A673 (cell line): ENCODE measurements around the gene SIK3. TPM values are rescaled to one million over a fixed set of nuclear protein-coding genes. Genes with fewer than 3 reads are reported as not detected.

Experiments used
- BruUV-seq: library from RNA; stranded (reverse); fragments of 400-500 nt; replicated peaks from 2 replicates; lab custom pipeline; 2021; lab: Mats Ljungman, UMichigan
- CTCF ChIA-PET: fragments of 300-600 bp; sonication (Branson Sonifier 250); formaldehyde crosslinking; loops from one replicate; lab custom pipeline; 2022; ENCODE audit warnings: antibody characterized with exemption; lab: Charles Lee
- POLR2A ChIA-PET: fragments of 300-600 bp; sonication (Branson Sonifier 250); formaldehyde crosslinking; loops from one replicate; lab custom pipeline; 2022; ENCODE audit warnings: antibody characterized with exemption; ENCODE audit not compliant: low non-redundant PET; lab: Charles Lee
- DNase-seq: peaks from one replicate; pipeline ENCODE4 v3.0.0-alpha.2; 2015; ENCODE audit warnings: low spot score
- H3K27ac ChIP-seq: fragments of 200-600 bp; sonication (generic); 2 replicates; pipeline ENCODE4 v1.5.1; 2016; ENCODE audit warnings: mixed run types, low read depth, mild to moderate bottlenecking, mixed read lengths, antibody characterized with exemption, low read length; ENCODE audit not compliant: poor library complexity, severe bottlenecking
- H3K27me3 ChIP-seq: fragments of 200-600 bp; sonication (generic); replicated peaks from 2 replicates; pipeline ENCODE4 v1.6.1; 2017; ENCODE audit warnings: mixed run types, low read depth, mild to moderate bottlenecking, mixed read lengths, antibody characterized with exemption, low read length; ENCODE audit not compliant: insufficient read depth, poor library complexity
- H3K36me3 ChIP-seq: fragments of 200-600 bp; sonication (generic); 2 replicates; pipeline ENCODE4 v1.6.1; 2016; ENCODE audit warnings: mixed run types, mild to moderate bottlenecking, mixed read lengths, antibody characterized with exemption, low read length; ENCODE audit not compliant: insufficient read depth, poor library complexity, severe bottlenecking
- H3K4me1 ChIP-seq: fragments of 200-600 bp; sonication (generic); 2 replicates; pipeline ENCODE4 v1.6.1; 2017; ENCODE audit warnings: mixed run types, mild to moderate bottlenecking, mixed read lengths, antibody characterized with exemption, low read length; ENCODE audit not compliant: insufficient read depth, poor library complexity, severe bottlenecking
- H3K4me3 ChIP-seq: fragments of 200-600 bp; sonication (generic); 2 replicates; pipeline ENCODE4 v1.5.1; 2016; ENCODE audit warnings: low read depth, mixed run types, mild to moderate bottlenecking, mixed read lengths, low read length; ENCODE audit not compliant: poor library complexity, severe bottlenecking
- H3K9me3 ChIP-seq: fragments of 200-600 bp; sonication (generic); 2 replicates; pipeline ENCODE4 v1.6.1; 2016; ENCODE audit warnings: mixed run types, low read depth, mild to moderate bottlenecking, mixed read lengths, antibody characterized with exemption, low read length; ENCODE audit not compliant: poor library complexity, severe bottlenecking
- CTCF ChIP-seq: fragments of 300-800, 200-600 bp; sonication (generic); conservative IDR thresholded peaks from 2 replicates; pipeline ENCODE4 v1.5.1; 2017; ENCODE audit warnings: low read depth, mild to moderate bottlenecking, antibody characterized with exemption, low read length, moderate library complexity, mixed read lengths
- EZH2 ChIP-seq: fragments of 200-600 bp; sonication (generic); IDR thresholded peaks from 2 replicates; pipeline ENCODE4 v1.6.1; 2017; ENCODE audit warnings: borderline replicate concordance, low read depth, mild to moderate bottlenecking, mixed read lengths, antibody characterized with exemption, low read length; ENCODE audit not compliant: poor library complexity, severe bottlenecking
- intact Hi-C: fragments of 100-400 bp; cut with micrococcal nuclease; formaldehyde crosslinking; loops from one replicate; pipeline ENCODE4 v1.10.0; 2022; ENCODE audit not compliant: unreplicated experiment
- total RNA-seq: library from RNA; stranded (reverse); gene quantifications from 2 replicates; pipeline ENCODE4 v1.2.3, GENCODE V29; 2021

The SIK3 gene
- total RNA-seq, 1 experiment from 2014 or later = 81.7 TPM

- ChIA-PET CTCF (no interaction called here), POLR2A (no interaction called here)
- TF ChIP-seq EZH2 (no peak), CTCF (no peak)
- no peaks in the 10 kb centered on the region for H3K27me3 ChIP-seq
- peaks cover 11% of the 10 kb centered on the region for H3K4me1 ChIP-seq
- no peak for DNase-seq
- intact Hi-C loops = no loop called here
- no peak overlapping the region for H3K4me3 ChIP-seq
- H3K27ac ChIP-seq = no peak overlapping the region
- no peaks in the 10 kb centered on the region for H3K9me3 ChIP-seq
- no TSS peak for BruUV-seq
- H3K36me3 ChIP-seq = no peaks in the 10 kb centered on the region
Measured at GRCh38 chr11:116910378-116910777, 187.8 kb downstream of the SIK3 start.

- H3K36me3 ChIP-seq = no peaks in the 10 kb centered on the region
- no peak for DNase-seq
- intact Hi-C loops = no loop called here
- H3K27me3 ChIP-seq = no peaks in the 10 kb centered on the region
- peaks cover 11% of the 10 kb centered on the region for H3K4me1 ChIP-seq
- ChIA-PET POLR2A (no interaction called here), CTCF (no interaction called here)
- no peak for TF ChIP-seq CTCF
- TF ChIP-seq EZH2 = no peak
- no peak overlapping the region for H3K27ac ChIP-seq
- no TSS peak for BruUV-seq
- H3K9me3 ChIP-seq = no peaks in the 10 kb centered on the region
- H3K4me3 ChIP-seq = no peak overlapping the region
Measured at GRCh38 chr11:116909245-116909644, 189.0 kb downstream of the SIK3 start.

GRCh38 chr11:116906479-116906878 is 191.7 kb downstream of the SIK3 start:
- Histone ChIP-seq H3K4me3 (no peak overlapping the region), H3K4me1 (no peaks in the 10 kb centered on the region), H3K27me3 (no peaks in the 10 kb centered on the region), H3K27ac (no peak overlapping the region), H3K36me3 (no peaks in the 10 kb centered on the region), H3K9me3 (no peaks in the 10 kb centered on the region)
- DNase-seq = no peak
- CTCF ChIA-PET = no interaction called here
- intact Hi-C loops = no loop called here
- no peak for TF ChIP-seq EZH2
- TF ChIP-seq CTCF = no peak
- POLR2A ChIA-PET = no interaction called here
- no TSS peak for BruUV-seq
